ENCODE results near the gene GIMAP5. TPM values are rescaled to one million over a fixed set of nuclear protein-coding genes. Genes with fewer than 3 reads are reported as not detected.

The GIMAP5 gene
- total RNA-seq, 1 donor from 2014 or later, result 2.7 TPM

Other genes with a start within 250 kb of the GIMAP5 start
- 1.5 TPM for gene GIMAP7, start 222.5 kb upstream of the GIMAP5 start, total RNA-seq
- gene GIMAP4, start 170.0 kb upstream of the GIMAP5 start, total RNA-seq, result 4.7 TPM
- gene GIMAP6, start 105.0 kb upstream of the GIMAP5 start, total RNA-seq, result 2.7 TPM
- gene GIMAP2, start 51.7 kb upstream of the GIMAP5 start, total RNA-seq, result 1.5 TPM
- gene GIMAP1, start 20.8 kb upstream of the GIMAP5 start, total RNA-seq, result 0.49 TPM
- 1.2 TPM for gene TMEM176B, start 62.9 kb downstream of the GIMAP5 start, total RNA-seq
- gene TMEM176A, start 63.4 kb downstream of the GIMAP5 start, total RNA-seq, result 0.49 TPM
- gene AOC1, start 115.1 kb downstream of the GIMAP5 start, total RNA-seq, result not detected
- gene KCNH2, start 240.9 kb downstream of the GIMAP5 start, total RNA-seq, result 6.4 TPM

Data from temporal lobe (tissue), 1 donor.